K562 (cell line): Measurements from ENCODE around the gene KLF13. TPM values are rescaled to one million over a fixed set of nuclear protein-coding genes. Genes with fewer than 3 reads are reported as not detected.

Experiments used
- BACH1 ChIP-seq: fragments of 200-800 bp; sonication (Bioruptor generic); IDR thresholded peaks from 2 replicates; pipeline ENCODE4 v1.6.1; 2016; ENCODE audit warnings: missing genetic modification characterization, missing compliant biosample characterization
- ERF ChIP-seq: fragments of 450-650 bp; formaldehyde crosslinking; IDR thresholded peaks from 2 replicates; pipeline ENCODE4 v1.4.0; 2020; ENCODE audit warnings: mild to moderate bottlenecking, mixed read lengths
- RBM14 ChIP-seq: fragments of 200-400 bp; formaldehyde crosslinking; IDR thresholded peaks from 2 replicates; pipeline ENCODE4 v1.6.1; 2018; ENCODE audit warnings: low read depth, mild to moderate bottlenecking, low read length, moderate library complexity, borderline replicate concordance; ENCODE audit not compliant: insufficient read depth
- STAG1 ChIP-seq: sonication (generic); formaldehyde crosslinking; IDR thresholded peaks from 2 replicates; pipeline ENCODE4 v1.5.0; 2020; ENCODE audit warnings: missing genetic modification reagents, borderline replicate concordance
- ZBTB11 ChIP-seq, 3 experiments: fragments of 200-800 bp in 1 of 3; fragments of 250-450 bp in 1 of 3; fragments of 450-650 bp in 1 of 3; sonication (Bioruptor Pico) in 1 of 3; sonication (Bioruptor generic) in 1 of 3; formaldehyde crosslinking in 1 of 3; IDR thresholded peaks; 2 replicates each; pipeline versions ENCODE4 v1.6.1 to v1.8.0; 2016 to 2022; ENCODE audit warnings: mild to moderate bottlenecking in 2 of 3, missing genetic modification characterization in 2 of 3, missing compliant biosample characterization in 1 of 3, moderate library complexity in 1 of 3
- ZNF592 ChIP-seq: fragments of 450-650 bp; IDR thresholded peaks from 2 replicates; pipeline ENCODE4 v1.6.1; 2017; ENCODE audit warnings: antibody characterized with exemption, mild to moderate bottlenecking
- ZNF699 ChIP-seq: fragments of 250-450 bp; sonication (Bioruptor Pico); IDR thresholded peaks from 2 replicates; pipeline ENCODE4 v1.8.0; 2021; ENCODE audit warnings: mild to moderate bottlenecking, moderate library complexity; ENCODE audit not compliant: insufficient replicate concordance
- polyA plus RNA-seq, 8 experiments: library from polyadenylated mRNA; depleted of rRNA in 4 of 8; stranded (reverse) in 5 of 8; unstranded in 3 of 8; fragments of >200 nt; fragmentation: Nextera tagmentation in 2 of 8; fragmentation: Illumina TruSeq in 1 of 8; extraction: Ambion mirVana in 2 of 8; extraction: Trizol in 1 of 8; gene quantifications; 2 replicates each; pipeline versions ENCODE4 v1.2.1 to v1.2.3, GENCODE V29; 2011 to 2014; ENCODE audit warnings: inconsistent platforms in 1 of 8, missing spikeins in 1 of 8
- total RNA-seq, 7 experiments: library from RNA; depleted of rRNA in 6 of 7; stranded (reverse); fragments of >200 nt in 6 of 7; fragmentation: Illumina TruSeq in 2 of 7; extraction: Trizol in 2 of 7; gene quantifications; 2 replicates each; pipeline versions ENCODE4 v1.2.1 to v1.2.3, GENCODE V29; 2011 to 2021; ENCODE audit warnings: low replicate concordance in 1 of 7
- TF ChIP-seq, protein P1 (sequence below), 2 experiments: fragments of 450-650 bp in 1 of 2; sonication (generic) in 1 of 2; formaldehyde crosslinking in 1 of 2; IDR thresholded peaks; 2 replicates each; pipeline versions ENCODE4 v1.7.1 to v1.9.0; 2016 to 2022; ENCODE audit warnings: inconsistent platforms in 1 of 2, mild to moderate bottlenecking in 1 of 2, missing genetic modification reagents in 1 of 2

The KLF13 gene
- total and polyA plus RNA-seq, 9 of the 15 experiments (the other 6 are each of a cell fraction or from before 2014, with no cell fraction given) = 1.8 to 10.5 (median 4.8) TPM

- no peak for TF ChIP-seq RBM14
- TF ChIP-seq ZNF699 (CRISPR knock-in tag) = no peak
- TF ChIP-seq ZBTB11 (CRISPR knock-in tag; IDR thresholded peaks at IDR 0.05) = peak in 1 of 3 experiments; percentile 92; a peak in 2 of 6 replicates
- TF ChIP-seq BACH1 (tag) = no peak
- TF ChIP-seq ERF (CRISPR knock-in tag) = no peak
- TF ChIP-seq STAG1 (CRISPR knock-in tag) = no peak
- TF ChIP-seq, protein P1, sequence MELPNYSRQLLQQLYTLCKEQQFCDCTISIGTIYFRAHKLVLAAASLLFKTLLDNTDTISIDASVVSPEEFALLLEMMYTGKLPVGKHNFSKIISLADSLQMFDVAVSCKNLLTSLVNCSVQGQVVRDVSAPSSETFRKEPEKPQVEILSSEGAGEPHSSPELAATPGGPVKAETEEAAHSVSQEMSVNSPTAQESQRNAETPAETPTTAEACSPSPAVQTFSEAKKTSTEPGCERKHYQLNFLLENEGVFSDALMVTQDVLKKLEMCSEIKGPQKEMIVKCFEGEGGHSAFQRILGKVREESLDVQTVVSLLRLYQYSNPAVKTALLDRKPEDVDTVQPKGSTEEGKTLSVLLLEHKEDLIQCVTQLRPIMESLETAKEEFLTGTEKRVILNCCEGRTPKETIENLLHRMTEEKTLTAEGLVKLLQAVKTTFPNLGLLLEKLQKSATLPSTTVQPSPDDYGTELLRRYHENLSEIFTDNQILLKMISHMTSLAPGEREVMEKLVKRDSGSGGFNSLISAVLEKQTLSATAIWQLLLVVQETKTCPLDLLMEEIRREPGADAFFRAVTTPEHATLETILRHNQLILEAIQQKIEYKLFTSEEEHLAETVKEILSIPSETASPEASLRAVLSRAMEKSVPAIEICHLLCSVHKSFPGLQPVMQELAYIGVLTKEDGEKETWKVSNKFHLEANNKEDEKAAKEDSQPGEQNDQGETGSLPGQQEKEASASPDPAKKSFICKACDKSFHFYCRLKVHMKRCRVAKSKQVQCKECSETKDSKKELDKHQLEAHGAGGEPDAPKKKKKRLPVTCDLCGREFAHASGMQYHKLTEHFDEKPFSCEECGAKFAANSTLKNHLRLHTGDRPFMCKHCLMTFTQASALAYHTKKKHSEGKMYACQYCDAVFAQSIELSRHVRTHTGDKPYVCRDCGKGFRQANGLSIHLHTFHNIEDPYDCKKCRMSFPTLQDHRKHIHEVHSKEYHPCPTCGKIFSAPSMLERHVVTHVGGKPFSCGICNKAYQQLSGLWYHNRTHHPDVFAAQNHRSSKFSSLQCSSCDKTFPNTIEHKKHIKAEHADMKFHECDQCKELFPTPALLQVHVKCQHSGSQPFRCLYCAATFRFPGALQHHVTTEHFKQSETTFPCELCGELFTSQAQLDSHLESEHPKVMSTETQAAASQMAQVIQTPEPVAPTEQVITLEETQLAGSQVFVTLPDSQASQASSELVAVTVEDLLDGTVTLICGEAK (IDR thresholded peaks at IDR 0.05) = peak; percentile 78
- TF ChIP-seq, protein P1 (CRISPR knock-in tag; IDR thresholded peaks at IDR 0.05) = no peak
- TF ChIP-seq ZNF592 = 0 out of 2 replicates have a peak, but pooled peaks have one; percentile 25
Measured at GRCh38 chr15:31361764-31362515, 35.3 kb downstream of the KLF13 start (continued).
